K562 (cell line): ENCODE measurements around the gene ZDHHC24. TPM values are rescaled to one million over a fixed set of nuclear protein-coding genes. Genes with fewer than 3 reads are reported as not detected.

Experiments used
- ESRRA ChIP-seq: fragments of 450-650 bp; IDR thresholded peaks from 2 replicates; pipeline ENCODE4 v1.6.1; 2014; ENCODE audit warnings: low read depth, mild to moderate bottlenecking, moderate library complexity, borderline replicate concordance
- FOXA3 ChIP-seq, 2 experiments: fragments of 450-650 bp in 1 of 2; sonication (generic) in 1 of 2; formaldehyde crosslinking; IDR thresholded peaks in 1 of 2; conservative IDR thresholded peaks in 1 of 2; 2 replicates each; pipeline versions ENCODE4 v1.4.0 to v1.8.0; 2020 to 2022; ENCODE audit warnings: mild to moderate bottlenecking in 2 of 2, missing genetic modification reagents in 1 of 2
- GABPB1 ChIP-seq: sonication (generic); formaldehyde crosslinking; IDR thresholded peaks from 2 replicates; pipeline ENCODE4 v1.8.0; 2022; ENCODE audit warnings: mild to moderate bottlenecking, missing genetic modification reagents
- IFI16 ChIP-seq: fragments of 250-450 bp; sonication (Bioruptor Pico); IDR thresholded peaks from 2 replicates; pipeline ENCODE4 v2.1.2; 2022; ENCODE audit warnings: mild to moderate bottlenecking, inconsistent platforms
- MBD2 ChIP-seq: sonication (generic); IDR thresholded peaks from 2 replicates; pipeline ENCODE4 v1.6.1; 2016; ENCODE audit warnings: low read depth, borderline replicate concordance
- NCOA1 ChIP-seq: fragments of 450-650 bp; IDR thresholded peaks from 2 replicates; pipeline ENCODE4 v1.6.1; 2016; ENCODE audit warnings: low read depth
- POLR2B ChIP-seq: fragments of 450-650 bp; IDR thresholded peaks from 2 replicates; pipeline ENCODE4 v1.6.1; 2018; ENCODE audit warnings: low read depth; ENCODE audit not compliant: partially characterized antibody
- POLR3A ChIP-seq: IDR thresholded peaks from 2 replicates; pipeline ENCODE4 v1.6.1; 2011; ENCODE audit warnings: borderline replicate concordance, mild to moderate bottlenecking, moderate library complexity; ENCODE audit not compliant: insufficient read length, insufficient read depth; ENCODE audit errors: extremely low read depth
- RBM15 ChIP-seq: fragments of 200-400 bp; formaldehyde crosslinking; IDR thresholded peaks from 2 replicates; pipeline ENCODE4 v1.6.1; 2018; ENCODE audit warnings: mild to moderate bottlenecking, low read length, moderate library complexity; ENCODE audit not compliant: insufficient read depth
- SETDB1 ChIP-seq: IDR thresholded peaks from one replicate; pipeline ENCODE4 v1.6.1; 2012; ENCODE audit warnings: low read length, control low read depth, inconsistent platforms
- SNIP1 ChIP-seq: fragments of 450-650 bp; IDR thresholded peaks from 2 replicates; pipeline ENCODE4 v1.7.1; 2017; ENCODE audit warnings: low read depth, mild to moderate bottlenecking
- TBP ChIP-seq: optimal IDR thresholded peaks from 2 replicates; pipeline ENCODE3; 2011; ENCODE audit warnings: low read depth, low read length, improper control_type of control experiment
- TFAM ChIP-seq: fragments of 250-450 bp; sonication (Bioruptor Pico); conservative IDR thresholded peaks from 2 replicates; pipeline ENCODE4 v1.5.0; 2021; ENCODE audit warnings: mild to moderate bottlenecking, moderate library complexity
- ZFP36 ChIP-seq: fragments of 150-350 bp; IDR thresholded peaks from 2 replicates; pipeline ENCODE4 v1.6.1; 2018; ENCODE audit warnings: low read length, low read depth; ENCODE audit not compliant: partially characterized antibody
- ZKSCAN8 ChIP-seq: fragments of 200-800 bp; sonication (Bioruptor generic); IDR thresholded peaks from 2 replicates; pipeline ENCODE4 v1.6.1; 2016; ENCODE audit warnings: missing genetic modification characterization, missing compliant biosample characterization
- ZNF696 ChIP-seq: fragments of 250-450 bp; sonication (Bioruptor Pico); conservative IDR thresholded peaks from 2 replicates; pipeline ENCODE4 v1.4.0; 2020; ENCODE audit warnings: mild to moderate bottlenecking, moderate library complexity
- ZNF707 ChIP-seq: fragments of 250-450 bp; sonication (Bioruptor Pico); conservative IDR thresholded peaks from 2 replicates; pipeline ENCODE4 v1.8.0; 2022; ENCODE audit warnings: inconsistent platforms, mild to moderate bottlenecking, moderate library complexity
- polyA plus RNA-seq, 8 experiments: library from polyadenylated mRNA; depleted of rRNA in 4 of 8; stranded (reverse) in 5 of 8; unstranded in 3 of 8; fragments of >200 nt; fragmentation: Nextera tagmentation in 2 of 8; fragmentation: Illumina TruSeq in 1 of 8; extraction: Ambion mirVana in 2 of 8; extraction: Trizol in 1 of 8; gene quantifications; 2 replicates each; pipeline versions ENCODE4 v1.2.1 to v1.2.3, GENCODE V29; 2011 to 2014; ENCODE audit warnings: inconsistent platforms in 1 of 8, missing spikeins in 1 of 8
- total RNA-seq, 7 experiments: library from RNA; depleted of rRNA in 6 of 7; stranded (reverse); fragments of >200 nt in 6 of 7; fragmentation: Illumina TruSeq in 2 of 7; extraction: Trizol in 2 of 7; gene quantifications; 2 replicates each; pipeline versions ENCODE4 v1.2.1 to v1.2.3, GENCODE V29; 2011 to 2021; ENCODE audit warnings: low replicate concordance in 1 of 7
- TF ChIP-seq, protein P1 (sequence below): fragments of 450-650 bp; conservative IDR thresholded peaks from 2 replicates; pipeline ENCODE4 v1.6.1; 2016; ENCODE audit warnings: missing genetic modification characterization, low read depth, mild to moderate bottlenecking, control low read depth, missing compliant biosample characterization
- TF ChIP-seq, protein P2 (sequence below): fragments of 250-450 bp; sonication (Bioruptor Pico); IDR thresholded peaks from 2 replicates; pipeline ENCODE4 v1.4.0; 2020; ENCODE audit warnings: borderline replicate concordance
- TF ChIP-seq, protein P3 (sequence below), 2 experiments: fragments of 450-650 bp; IDR thresholded peaks; 2 replicates each; pipeline ENCODE4 v1.6.1; 2016
- TF ChIP-seq, protein P4 (sequence below): sonication (generic); formaldehyde crosslinking; IDR thresholded peaks from 2 replicates; pipeline ENCODE4 v1.8.0; 2022; ENCODE audit warnings: missing genetic modification reagents, mild to moderate bottlenecking, moderate library complexity, borderline replicate concordance

The ZDHHC24 gene
- total and polyA plus RNA-seq, 9 of the 15 experiments (the other 6 are each of a cell fraction or from before 2014, with no cell fraction given): 0.45 to 11.2 (median 2.7) TPM

DNA sequence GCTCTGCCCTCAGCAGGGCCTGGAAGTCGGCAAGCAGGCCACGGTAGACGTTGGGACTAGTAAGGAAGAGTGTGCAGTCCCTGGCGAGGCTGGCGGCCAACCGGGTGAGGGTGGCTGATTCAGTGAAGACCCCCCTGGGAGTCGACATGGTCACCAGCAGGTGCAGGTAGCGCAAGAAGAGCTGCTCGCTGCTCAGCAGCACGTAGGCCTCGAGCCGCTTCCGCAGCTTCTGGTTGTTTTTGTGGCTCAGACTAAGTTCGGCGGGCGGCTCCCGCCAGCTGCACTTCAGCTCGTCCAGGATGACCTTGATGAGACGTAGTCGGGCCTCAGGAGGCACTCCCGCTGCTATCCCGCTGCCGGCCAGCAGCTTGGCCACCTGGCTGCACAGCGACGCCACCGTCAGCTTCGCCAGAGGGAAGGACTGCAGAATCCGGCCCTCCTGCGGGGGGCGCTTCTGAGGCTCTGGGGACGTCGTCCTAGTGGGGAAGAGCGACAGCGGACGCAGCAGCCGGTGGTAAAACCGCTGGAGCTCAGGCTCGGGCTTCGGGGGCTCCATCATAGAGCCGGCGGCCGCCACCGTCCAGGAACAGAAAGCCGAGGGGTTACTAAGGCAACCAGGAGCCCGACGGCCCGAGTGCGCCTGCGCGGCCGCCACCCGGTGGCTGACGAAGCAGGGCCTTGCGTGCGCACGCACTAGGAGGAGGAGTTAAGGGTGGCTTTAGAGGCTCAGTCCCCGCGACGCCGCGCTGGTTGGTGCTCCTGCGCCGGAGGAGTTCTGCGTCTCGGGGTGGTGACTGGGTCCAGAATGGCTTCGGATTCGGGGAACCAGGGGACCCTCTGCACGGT lies 46.8 kb upstream of the ZDHHC24 start, which contains the start of the genes CCDC87 and CCS (continued):
- no peak for TF ChIP-seq FOXA3 (CRISPR knock-in tag; conservative IDR thresholded peaks at IDR 0.05 in 1 of 2, IDR thresholded peaks at IDR 0.05 in 1 of 2)
- TF ChIP-seq, protein P1, sequence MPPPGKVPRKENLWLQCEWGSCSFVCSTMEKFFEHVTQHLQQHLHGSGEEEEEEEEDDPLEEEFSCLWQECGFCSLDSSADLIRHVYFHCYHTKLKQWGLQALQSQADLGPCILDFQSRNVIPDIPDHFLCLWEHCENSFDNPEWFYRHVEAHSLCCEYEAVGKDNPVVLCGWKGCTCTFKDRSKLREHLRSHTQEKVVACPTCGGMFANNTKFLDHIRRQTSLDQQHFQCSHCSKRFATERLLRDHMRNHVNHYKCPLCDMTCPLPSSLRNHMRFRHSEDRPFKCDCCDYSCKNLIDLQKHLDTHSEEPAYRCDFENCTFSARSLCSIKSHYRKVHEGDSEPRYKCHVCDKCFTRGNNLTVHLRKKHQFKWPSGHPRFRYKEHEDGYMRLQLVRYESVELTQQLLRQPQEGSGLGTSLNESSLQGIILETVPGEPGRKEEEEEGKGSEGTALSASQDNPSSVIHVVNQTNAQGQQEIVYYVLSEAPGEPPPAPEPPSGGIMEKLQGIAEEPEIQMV: peak; percentile 84
- TF ChIP-seq ZNF696 (CRISPR knock-in tag): no peak
- no peak for TF ChIP-seq IFI16
- no peak for TF ChIP-seq NCOA1
- 0 out of 2 replicates have a peak, but pooled peaks have one; percentile 10 for TF ChIP-seq MBD2
- no peak for TF ChIP-seq ZNF707 (CRISPR knock-in tag)
- no peak for TF ChIP-seq RBM15
- TF ChIP-seq POLR3A: no peak
- no peak for TF ChIP-seq TFAM
- TF ChIP-seq SNIP1: no peak
- peak; percentile 98 for TF ChIP-seq ESRRA
- peak; percentile 96 for TF ChIP-seq POLR2B
- no peak for TF ChIP-seq ZKSCAN8 (CRISPR knock-in tag)
- TF ChIP-seq, protein P2, sequence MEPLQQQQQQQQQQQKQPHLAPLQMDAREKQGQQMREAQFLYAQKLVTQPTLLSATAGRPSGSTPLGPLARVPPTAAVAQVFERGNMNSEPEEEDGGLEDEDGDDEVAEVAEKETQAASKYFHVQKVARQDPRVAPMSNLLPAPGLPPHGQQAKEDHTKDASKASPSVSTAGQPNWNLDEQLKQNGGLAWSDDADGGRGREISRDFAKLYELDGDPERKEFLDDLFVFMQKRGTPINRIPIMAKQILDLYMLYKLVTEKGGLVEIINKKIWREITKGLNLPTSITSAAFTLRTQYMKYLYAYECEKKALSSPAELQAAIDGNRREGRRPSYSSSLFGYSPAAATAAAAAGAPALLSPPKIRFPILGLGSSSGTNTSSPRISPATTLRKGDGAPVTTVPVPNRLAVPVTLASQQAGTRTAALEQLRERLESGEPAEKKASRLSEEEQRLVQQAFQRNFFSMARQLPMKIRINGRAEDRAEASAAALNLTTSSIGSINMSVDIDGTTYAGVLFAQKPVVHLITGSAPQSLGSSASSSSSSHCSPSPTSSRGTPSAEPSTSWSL (CRISPR knock-in tag): no peak
- TF ChIP-seq ZFP36: no peak
- peak; percentile 68 for TF ChIP-seq TBP
- TF ChIP-seq, protein P3, sequence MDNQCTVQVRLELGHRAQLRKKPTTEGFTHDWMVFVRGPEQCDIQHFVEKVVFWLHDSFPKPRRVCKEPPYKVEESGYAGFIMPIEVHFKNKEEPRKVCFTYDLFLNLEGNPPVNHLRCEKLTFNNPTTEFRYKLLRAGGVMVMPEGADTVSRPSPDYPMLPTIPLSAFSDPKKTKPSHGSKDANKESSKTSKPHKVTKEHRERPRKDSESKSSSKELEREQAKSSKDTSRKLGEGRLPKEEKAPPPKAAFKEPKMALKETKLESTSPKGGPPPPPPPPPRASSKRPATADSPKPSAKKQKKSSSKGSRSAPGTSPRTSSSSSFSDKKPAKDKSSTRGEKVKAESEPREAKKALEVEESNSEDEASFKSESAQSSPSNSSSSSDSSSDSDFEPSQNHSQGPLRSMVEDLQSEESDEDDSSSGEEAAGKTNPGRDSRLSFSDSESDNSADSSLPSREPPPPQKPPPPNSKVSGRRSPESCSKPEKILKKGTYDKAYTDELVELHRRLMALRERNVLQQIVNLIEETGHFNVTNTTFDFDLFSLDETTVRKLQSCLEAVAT (IDR thresholded peaks at IDR 0.05): peak; percentile 64 to 76; a peak in 2 of 4 replicates
- peak; percentile 65 for TF ChIP-seq GABPB1 (CRISPR knock-in tag)
- TF ChIP-seq SETDB1: no peak
- TF ChIP-seq, protein P4, sequence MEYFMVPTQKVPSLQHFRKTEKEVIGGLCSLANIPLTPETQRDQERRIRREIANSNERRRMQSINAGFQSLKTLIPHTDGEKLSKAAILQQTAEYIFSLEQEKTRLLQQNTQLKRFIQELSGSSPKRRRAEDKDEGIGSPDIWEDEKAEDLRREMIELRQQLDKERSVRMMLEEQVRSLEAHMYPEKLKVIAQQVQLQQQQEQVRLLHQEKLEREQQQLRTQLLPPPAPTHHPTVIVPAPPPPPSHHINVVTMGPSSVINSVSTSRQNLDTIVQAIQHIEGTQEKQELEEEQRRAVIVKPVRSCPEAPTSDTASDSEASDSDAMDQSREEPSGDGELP (CRISPR knock-in tag): peak; percentile 96
